ENCODE data around the gene KLF7.

The KLF7 gene

DNA sequence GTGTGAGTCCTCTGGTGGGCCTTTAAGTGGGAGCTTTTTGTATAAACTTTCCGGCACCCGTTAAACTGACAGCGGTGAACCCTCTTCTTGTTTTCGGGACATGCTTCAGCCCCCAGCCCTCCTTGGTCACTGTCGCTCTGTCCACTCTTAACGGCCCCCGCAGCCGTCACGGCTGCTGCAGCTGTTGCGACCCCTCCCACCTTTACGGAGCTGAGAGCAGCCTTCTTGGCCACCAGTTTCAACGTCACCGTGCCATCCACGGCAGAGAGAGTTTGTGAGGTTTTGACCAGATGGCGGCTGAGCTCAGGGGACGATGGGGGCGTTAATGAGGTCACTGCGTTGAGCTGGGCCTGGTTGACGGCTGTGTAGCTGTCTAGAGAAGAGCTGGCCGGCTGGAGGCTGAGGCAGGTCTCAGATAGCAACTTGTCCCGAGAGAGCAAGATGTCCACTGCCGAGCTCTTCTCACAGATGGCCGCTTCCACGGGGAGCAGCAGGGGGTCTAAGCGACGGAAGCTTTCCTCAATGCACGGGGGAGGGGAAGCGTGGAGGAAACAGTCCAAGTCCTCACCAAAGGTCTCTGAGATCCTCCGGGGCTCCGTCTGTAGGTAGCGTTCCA lies 41.9 kb downstream of the KLF7 start:
- TF ChIP-seq, protein P1, sequence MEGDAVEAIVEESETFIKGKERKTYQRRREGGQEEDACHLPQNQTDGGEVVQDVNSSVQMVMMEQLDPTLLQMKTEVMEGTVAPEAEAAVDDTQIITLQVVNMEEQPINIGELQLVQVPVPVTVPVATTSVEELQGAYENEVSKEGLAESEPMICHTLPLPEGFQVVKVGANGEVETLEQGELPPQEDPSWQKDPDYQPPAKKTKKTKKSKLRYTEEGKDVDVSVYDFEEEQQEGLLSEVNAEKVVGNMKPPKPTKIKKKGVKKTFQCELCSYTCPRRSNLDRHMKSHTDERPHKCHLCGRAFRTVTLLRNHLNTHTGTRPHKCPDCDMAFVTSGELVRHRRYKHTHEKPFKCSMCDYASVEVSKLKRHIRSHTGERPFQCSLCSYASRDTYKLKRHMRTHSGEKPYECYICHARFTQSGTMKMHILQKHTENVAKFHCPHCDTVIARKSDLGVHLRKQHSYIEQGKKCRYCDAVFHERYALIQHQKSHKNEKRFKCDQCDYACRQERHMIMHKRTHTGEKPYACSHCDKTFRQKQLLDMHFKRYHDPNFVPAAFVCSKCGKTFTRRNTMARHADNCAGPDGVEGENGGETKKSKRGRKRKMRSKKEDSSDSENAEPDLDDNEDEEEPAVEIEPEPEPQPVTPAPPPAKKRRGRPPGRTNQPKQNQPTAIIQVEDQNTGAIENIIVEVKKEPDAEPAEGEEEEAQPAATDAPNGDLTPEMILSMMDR (IDR thresholded peaks at IDR 0.05): no peak
- no peak for TF ChIP-seq ZFX (IDR thresholded peaks at IDR 0.05; ENCODE audit: borderline replicate concordance)
- H3K27ac ChIP-seq: no peak overlapping the region

DNA sequence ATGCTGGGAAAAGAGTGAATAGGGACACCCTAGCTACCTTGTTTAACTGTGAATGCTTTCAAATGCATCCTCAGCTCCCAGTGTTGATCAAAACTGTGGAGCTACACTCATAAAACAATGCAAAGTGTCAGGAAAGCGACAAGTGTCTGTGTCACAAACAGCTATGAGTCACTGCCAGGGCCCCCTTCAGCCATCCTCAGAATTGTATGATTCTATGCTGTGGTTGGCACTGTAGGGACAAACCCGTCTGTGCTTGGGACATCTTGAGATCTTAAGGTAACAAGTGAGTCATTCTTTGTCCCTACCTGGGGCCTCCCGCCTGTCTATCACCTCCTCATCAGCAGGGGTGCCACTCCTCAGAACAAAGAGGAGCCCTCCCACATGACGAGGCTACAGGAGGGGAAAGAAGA lies 42.4 kb downstream of the KLF7 start:
- no peak overlapping the region for H3K27ac ChIP-seq

DNA sequence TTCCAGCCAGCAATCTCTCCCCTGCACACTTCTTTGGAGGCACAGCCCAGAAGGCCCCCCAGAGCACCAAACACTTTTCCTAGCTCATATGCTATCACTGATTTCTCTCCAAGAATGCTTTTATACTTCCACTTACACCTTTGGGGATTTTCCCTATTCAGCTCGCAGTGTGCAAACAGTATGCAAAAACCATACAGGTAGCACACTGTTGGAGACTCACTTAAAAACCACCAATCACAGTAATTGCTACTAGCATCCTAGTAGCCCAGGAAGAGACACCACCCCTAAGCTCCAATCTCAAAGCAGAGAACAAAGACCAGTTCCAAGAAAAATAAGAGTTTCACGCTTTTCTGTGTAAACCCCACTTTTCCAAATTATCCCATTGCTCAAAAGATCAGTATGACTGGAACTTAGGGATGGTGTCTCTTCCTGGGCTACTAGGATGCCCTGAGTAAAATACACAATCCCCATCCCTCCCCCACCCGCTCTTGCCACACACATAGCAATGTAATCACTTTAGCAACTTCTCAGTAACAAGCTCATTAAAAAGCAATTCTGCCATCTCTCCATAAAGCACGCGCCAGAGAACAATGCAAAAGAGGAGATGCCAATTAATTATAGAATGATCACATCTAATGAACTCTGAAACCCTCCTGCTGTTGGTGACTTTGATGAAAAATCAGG lies 43.0 kb downstream of the KLF7 start:
- TF ChIP-seq ZFX (IDR thresholded peaks at IDR 0.05; ENCODE audit: borderline replicate concordance): no peak
- TF ChIP-seq, protein P1 (IDR thresholded peaks at IDR 0.05): no peak
- no peak overlapping the region for H3K27ac ChIP-seq

More for the DNA sequence above, 42.4 kb downstream of the KLF7 start:
- no peak for TF ChIP-seq ZFX (IDR thresholded peaks at IDR 0.05; ENCODE audit: borderline replicate concordance)
- TF ChIP-seq, protein P1 (IDR thresholded peaks at IDR 0.05): no peak

DNA sequence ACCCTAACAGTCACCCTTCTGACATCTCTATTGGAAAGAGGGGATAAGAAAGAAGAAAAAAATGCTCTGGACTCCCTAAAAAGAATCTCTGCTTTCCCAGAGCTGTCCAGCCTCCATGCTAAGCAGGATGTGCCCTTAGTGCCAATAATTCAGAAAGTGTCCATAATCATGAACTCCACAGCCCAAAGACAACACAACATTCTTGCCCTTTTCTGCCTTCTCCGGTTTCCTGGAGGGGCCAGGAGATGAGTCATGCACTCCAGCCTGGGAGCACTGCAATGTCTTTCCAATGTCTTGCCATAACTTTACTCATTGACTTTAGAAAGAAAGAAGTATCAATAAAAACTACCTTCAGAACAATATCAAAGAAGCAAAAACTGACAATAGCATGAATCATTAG lies 44.0 kb downstream of the KLF7 start:
- TF ChIP-seq ZFX (IDR thresholded peaks at IDR 0.05; ENCODE audit: borderline replicate concordance): no peak
- TF ChIP-seq, protein P1 (IDR thresholded peaks at IDR 0.05): no peak
- H3K27ac ChIP-seq: no peak overlapping the region

DNA sequence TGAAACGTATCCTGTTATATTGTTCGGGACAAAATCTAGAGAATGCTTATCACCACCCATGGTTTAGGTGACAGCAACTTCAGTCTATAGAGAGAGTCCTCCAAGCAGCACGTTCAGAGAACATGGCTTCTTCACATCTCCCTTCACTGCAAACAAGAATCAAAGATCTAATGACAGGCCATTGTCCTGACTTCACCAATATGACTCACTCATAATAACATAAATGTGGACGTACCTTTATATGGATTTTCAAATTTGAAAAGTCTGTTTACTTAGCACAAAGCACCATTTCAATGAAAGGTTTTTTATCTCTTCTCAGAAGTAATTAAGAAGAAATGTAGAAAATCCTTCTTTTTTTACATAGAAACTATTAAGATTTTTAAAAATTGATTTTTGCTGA lies 46.7 kb downstream of the KLF7 start:
- TF ChIP-seq, protein P1 (IDR thresholded peaks at IDR 0.05): no peak
- no peak for TF ChIP-seq ZFX (IDR thresholded peaks at IDR 0.05; ENCODE audit: borderline replicate concordance)
- H3K27ac ChIP-seq: no peak overlapping the region

DNA sequence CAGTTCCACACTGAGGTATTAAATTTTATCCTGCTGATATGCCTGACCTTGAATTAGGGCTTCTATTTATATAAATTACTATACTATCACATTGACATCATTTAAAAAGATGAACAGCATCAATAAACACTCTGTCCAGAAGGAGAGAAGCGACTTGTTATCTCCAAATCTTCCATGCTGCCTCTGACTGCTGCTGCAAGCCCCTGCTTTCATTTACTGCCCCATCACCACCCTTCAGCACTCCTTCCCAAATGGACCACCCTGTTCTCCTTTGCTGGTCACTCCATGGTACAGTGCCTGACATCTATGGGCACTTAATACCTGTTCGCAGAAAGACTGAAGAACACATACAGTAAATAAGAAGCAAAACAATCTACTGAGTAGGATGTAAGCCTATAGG lies 48.1 kb downstream of the KLF7 start:
- no peak overlapping the region for H3K27ac ChIP-seq
- TF ChIP-seq, protein P1 (IDR thresholded peaks at IDR 0.05): no peak
- no peak for TF ChIP-seq ZFX (IDR thresholded peaks at IDR 0.05; ENCODE audit: borderline replicate concordance)

DNA sequence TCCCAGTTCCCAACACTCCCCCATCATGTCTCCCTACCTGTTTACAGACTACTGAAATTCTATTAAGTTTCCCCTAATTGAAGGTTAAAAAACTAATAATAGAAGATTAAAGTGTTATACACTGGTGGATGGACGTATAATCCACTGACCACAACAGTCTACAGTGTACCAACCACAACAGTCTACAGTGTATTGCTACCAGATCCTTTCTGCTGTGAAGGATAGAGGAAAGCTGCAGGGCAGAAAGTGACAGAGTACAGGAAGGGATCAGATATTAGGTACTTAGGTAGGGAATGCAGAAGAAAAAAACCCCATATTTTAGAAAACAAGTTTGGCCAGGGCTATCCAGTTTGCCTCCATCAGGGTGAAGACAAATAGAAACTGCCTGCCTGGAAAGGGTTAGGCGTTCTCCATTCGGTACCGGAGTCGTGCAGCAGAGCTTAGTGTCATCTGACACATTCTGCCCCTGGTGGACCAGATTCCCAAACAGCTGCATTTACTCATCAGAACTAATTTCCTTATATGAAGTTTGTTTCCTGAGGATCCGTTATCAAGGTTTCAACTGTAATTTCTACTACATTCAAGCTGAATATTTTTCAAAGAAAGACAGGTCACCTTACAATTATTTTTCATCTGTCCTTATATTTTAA lies 49.9 kb downstream of the KLF7 start:
- no peak for TF ChIP-seq ZFX (IDR thresholded peaks at IDR 0.05; ENCODE audit: borderline replicate concordance)
- TF ChIP-seq, protein P1 (IDR thresholded peaks at IDR 0.05): no peak
- H3K27ac ChIP-seq: no peak overlapping the region

All from 22Rv1 (cell line).